RWPE1 (cell line): ENCODE results near the gene ARL4A.
"Not testable (repeated sequence)": the region's sequence is repeated elsewhere in the genome, so short reads cannot be mapped to it uniquely, and the experiment has no call there.

Source experiments
- CTCF ChIA-PET: fragments of 350-600 bp; sonication (Branson Sonifier 250); formaldehyde crosslinking; extraction: SDS; loops from one replicate; lab custom pipeline; 2021; lab: Yijun Ruan, JAX
- POLR2A ChIA-PET: fragments of 400-600 bp; formaldehyde crosslinking; extraction: SDS; loops from one replicate; lab custom pipeline; 2020; ENCODE audit warnings: antibody characterized with exemption; ENCODE audit not compliant: low non-redundant PET; lab: Yijun Ruan, JAX
- DNase-seq: peaks from one replicate; pipeline ENCODE4 v3.0.0; 2012; ENCODE audit warnings: low spot score
- H3K27ac ChIP-seq: fragments of 450-650 bp; 2 replicates; pipeline ENCODE4 v1.5.1; 2017
- CTCF ChIP-seq: fragments of 450-650 bp; conservative IDR thresholded peaks from 2 replicates; pipeline ENCODE4 v1.5.1; 2017; ENCODE audit warnings: low read depth, mild to moderate bottlenecking

ARL4A gene

GRCh38 chr7:12648704-12649261 lies 38.6 kb upstream of the ARL4A start:
- POLR2A ChIA-PET, result no interaction called here
- H3K27ac ChIP-seq, result no peak overlapping the region
- no peak for DNase-seq
- TF ChIP-seq CTCF, result no peak
- CTCF ChIA-PET, result no interaction called here

DNA sequence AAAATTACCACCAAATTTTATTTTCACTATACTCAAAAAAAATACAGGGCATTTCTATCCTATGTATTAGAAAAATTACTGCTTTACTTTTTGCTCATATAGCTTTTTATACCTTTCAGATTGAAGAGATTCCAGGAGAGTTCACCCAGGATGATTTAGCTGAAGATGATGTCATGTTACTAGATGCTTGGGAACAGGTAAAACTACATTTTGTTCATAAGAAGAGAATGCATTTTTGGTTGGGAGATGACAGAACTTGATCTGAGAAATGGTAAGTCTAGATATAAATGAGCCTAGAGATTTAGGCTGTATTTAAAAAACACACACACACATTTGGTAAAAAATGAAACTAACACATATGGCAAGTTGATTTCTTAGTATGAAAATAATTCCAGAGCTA lies 38.1 kb upstream of the ARL4A start:
- H3K27ac ChIP-seq, result no peak overlapping the region
- ChIA-PET POLR2A (no interaction called here), CTCF (interaction anchor here (0.5 kb wide), 1 partner anchor 93 kb away, joined by 4 read pairs; no protein-coding TSS in a partner anchor)
- peak; percentile 23 for DNase-seq
- TF ChIP-seq CTCF, result no peak

DNA sequence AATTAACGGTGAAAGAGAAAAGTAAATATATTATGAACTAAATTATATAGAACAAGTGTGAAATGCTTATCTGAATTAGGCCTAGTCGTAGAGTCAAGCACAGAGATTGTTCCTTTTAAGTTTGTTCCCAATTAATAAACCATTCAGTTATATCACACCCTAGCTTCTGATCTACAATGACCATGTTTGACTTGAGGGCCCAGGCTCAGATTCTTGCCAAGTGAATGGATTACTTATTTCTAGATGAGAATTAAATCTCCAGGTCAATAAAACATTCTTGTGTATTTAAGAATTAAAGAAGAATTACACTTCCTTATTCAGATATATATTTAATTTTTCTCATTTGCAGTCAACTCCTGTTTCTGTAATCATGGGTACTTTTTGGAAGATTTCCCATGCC lies 37.4 kb upstream of the ARL4A start:
- ChIA-PET CTCF (interaction anchor here (0.6 kb wide), 1 partner anchor 541 kb away, joined by 3 read pairs; no protein-coding TSS in a partner anchor), POLR2A (no interaction called here)
- H3K27ac ChIP-seq, result no peak overlapping the region
- no peak for DNase-seq
- TF ChIP-seq CTCF, result no peak

DNA sequence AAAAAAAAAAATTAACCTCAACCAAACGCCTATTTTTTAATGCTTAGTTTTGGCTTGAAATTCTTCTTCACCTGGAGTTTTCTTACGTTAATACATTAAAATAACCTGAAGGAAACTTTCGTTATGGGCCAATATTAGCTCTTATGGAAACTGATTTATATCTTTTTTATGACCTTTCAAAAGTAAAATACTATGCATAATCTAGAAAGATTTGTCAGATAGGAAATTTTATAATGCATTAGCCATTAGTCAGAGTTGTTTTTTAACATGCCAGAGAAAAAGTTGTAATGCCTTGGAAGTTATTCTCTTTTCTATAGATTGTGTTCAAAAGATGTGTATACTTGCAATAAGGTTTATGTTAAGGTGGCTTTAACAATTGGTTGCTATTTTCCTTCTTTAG lies 34.3 kb upstream of the ARL4A start:
- ChIA-PET CTCF (interaction anchor here (1.2 kb wide), 1 partner anchor 100 kb away, joined by 3 read pairs; no protein-coding TSS in a partner anchor), POLR2A (no interaction called here)
- DNase-seq, result no peak
- TF ChIP-seq CTCF, result no peak
- no peak overlapping the region for H3K27ac ChIP-seq

GRCh38 chr7:12653518-12653917 lies 33.9 kb upstream of the ARL4A start:
- TF ChIP-seq CTCF, result no peak
- no peak overlapping the region for H3K27ac ChIP-seq
- ChIA-PET POLR2A (no interaction called here), CTCF (interaction anchor here (1.2 kb wide), 1 partner anchor 100 kb away, joined by 3 read pairs; no protein-coding TSS in a partner anchor)
- peak; percentile 37 for DNase-seq

- ChIA-PET POLR2A (no interaction called here), CTCF (no interaction called here)
- no peak overlapping the region for H3K27ac ChIP-seq
- TF ChIP-seq CTCF, result no peak
- DNase-seq, result no peak
Measured at GRCh38 chr7:12655161-12655560, 32.3 kb upstream of the ARL4A start.

DNA sequence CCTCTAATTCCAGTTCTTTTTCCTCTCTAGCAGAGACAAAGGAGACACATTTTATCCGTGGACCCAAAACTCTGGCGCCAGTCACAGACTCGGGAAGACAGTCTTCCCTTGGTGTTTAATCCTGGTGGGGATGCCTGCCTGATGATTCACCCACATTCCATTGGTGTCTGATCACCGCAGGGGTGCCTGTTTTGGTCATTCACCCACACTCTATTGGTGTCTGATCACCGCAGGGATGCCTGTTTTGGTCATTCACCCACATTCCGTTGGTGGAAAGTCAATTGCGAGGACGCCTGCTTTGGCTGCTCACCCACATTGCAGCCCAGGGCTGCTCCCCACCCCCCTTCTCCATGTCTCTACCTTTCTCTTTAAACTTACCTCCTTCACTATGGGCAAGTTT lies 27.0 kb upstream of the ARL4A start:
- POLR2A ChIA-PET, CTCF ChIA-PET: not testable (repeated sequence)
- H3K27ac ChIP-seq, result peak overlapping the region; percentile 47; the same call in 1 of the 2 replicates
- DNase-seq, result peak; percentile 64

GRCh38 chr7:12660986-12661385 lies 26.4 kb upstream of the ARL4A start:
- peak overlapping the region; percentile 21; the same call in 1 of the 2 replicates for H3K27ac ChIP-seq
- POLR2A ChIA-PET, DNase-seq, CTCF ChIA-PET: not testable (repeated sequence)
